GM19438 (cell line): Measurements from ENCODE around the gene TBC1D2B.
A peak's percentile ranks its signal among the peaks of the same experiment; 100 is the strongest.

Experiments used
- ATAC-seq: cut with Tn5 transposase; IDR thresholded peaks from one replicate; pipeline ENCODE4 v1.9.1; 2021; ENCODE audit warnings: low read depth; ENCODE audit not compliant: unreplicated experiment

The TBC1D2B gene

DNA sequence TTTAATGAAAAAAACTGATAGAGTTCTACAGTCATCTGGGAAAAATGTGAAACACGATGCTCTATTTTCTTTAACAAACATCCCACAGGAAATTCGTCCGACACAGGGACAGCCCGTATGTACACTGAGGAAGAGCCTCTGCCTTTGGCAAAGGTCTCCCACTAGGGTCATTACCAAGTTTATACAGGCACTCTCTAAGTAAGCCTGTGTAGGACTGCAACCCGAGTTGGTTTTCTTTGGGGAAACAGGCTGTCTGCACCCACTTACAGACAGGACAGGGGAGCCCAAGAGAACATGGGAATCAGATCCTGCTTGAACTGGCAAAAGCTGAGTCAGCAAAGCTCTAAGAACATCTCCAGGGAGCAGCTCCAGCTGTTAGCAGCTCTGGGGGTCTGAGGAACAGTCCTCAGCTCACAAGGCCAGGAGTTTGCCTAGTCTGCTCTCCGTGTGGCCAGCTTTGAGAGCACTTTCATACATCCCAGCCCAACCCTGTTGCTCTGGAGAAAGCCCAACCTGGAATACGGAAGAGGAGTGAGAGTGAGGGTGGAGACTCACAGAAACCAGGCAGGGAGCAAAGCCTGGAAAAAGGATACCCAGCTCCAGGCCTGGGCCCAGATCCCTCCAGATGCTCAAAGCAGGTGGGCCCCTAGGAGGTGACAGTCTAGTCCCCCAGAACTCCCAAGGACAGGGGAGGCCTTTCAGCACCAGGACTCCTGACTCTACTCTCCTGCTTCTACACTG lies 1.9 kb downstream of the TBC1D2B start:
- ATAC-seq = no peak

DNA sequence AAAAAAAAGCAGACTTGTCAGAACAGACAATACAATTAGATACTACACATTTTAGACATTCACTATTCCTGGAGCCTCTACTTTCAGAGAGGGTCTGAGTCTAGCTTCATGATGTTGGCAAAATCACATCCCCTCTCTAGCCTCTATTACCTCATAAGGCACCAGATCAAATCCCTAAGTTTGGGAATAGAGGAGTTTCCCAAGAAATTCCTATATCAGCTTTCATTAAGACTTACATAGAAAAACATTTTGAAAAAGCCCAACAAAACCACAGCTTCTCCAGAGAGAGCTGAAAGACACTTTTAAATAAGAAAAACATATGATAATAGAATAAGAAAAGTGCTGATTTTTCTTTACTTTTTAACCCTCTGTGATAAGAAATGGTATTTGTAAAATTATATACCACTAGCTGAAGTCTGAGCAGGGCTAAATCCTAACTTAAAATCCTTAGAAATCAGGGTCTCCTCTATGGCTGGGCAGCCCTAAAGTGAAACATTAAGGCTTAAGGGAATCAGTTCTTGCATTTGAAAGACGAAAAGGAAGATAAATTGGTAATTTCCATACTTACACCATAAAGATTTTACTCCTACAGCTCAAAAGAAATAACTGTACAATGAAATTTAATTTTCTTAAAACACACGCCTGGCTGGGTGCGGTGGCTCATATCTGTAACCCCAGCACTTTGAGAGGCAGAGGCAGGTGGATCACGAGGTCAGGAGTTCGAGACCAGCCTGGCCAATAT lies 4.3 kb downstream of the TBC1D2B start:
- ATAC-seq = no peak

DNA sequence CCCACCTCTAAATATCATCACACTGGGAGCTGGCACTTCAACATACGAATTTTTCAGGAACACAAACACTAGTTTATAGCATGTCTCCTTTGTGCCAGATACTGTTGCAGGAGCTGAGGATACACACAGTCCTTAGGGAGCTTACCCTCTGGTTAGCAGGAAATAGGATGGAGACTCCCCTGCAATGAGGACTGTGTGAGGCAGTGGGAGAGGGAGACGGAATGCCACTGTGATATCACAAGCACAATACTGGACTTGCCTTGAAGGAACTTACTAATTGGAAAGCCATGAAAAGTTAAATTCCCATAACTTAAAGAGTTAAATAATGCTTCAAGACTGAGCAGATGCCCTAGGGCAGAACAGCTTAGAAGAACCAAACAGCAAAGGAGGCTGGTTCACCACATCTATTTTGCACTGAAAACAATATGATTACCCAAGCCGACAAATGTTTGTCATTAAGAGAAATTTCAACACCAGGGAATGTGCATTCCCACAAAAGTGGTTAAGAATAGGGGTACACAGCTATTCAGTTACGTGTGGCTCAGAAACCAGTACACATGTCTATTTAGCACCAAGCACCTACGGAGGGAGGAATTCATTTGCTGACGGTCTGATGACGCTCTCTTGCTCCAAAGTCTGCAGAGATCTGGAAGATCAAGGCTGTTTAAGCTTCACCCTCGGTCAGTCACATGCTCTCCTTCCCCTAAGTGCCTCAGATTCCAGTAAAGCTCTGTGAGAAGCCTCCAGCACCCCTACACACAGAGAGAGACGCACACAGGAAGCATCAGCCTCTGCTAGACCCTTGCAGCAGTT lies 5.2 kb downstream of the TBC1D2B start:
- no peak for ATAC-seq

DNA sequence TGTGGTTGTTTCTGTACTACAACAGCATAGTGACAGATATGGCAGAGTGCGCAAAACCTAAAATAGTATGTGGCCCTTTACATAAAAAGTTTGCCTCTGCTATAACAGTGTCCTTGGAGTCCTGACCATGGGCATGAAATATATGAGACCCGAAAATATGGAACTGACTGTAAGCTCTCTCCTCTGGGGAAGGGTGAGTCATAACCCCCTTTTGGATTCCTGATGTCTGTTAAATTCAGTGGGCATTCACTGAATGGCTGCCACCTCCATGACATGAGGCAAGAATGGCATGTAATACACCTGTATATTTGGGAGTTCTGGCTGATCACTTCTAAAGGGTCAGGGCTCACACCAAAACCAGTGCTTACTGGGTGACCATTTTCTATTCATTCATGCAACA lies 6.1 kb downstream of the TBC1D2B start:
- no peak for ATAC-seq

DNA sequence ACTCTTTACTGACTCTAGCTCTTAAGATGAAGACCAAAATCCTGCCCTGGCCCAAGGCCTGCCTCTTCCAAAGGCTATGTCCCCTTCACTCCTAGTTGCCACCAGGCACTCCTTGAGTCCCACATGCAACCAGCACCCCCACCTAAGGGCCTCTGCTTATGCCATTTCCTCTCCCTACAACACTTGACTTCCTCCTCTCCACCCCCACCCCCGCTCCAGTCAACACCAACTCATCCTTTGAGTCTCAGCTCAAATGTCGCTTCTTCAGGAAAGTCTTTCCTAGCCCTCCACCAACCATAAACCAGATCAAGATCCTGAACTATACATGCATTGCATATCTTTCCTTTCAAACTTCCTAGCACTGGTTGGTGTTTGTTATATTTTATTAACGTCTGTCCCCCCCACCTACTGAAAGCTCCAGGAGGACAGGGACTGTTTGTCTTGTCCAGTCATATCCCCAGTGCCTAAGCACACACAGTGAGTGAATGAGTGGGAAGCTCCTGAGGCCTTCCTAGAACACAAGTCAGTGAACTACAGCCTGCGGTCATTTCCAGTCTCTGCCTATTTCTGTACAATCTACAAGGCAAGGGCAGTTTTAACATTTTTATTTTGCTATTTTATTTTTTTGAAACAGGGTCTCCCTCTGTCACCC lies 7.3 kb downstream of the TBC1D2B start:
- ATAC-seq = no peak

DNA sequence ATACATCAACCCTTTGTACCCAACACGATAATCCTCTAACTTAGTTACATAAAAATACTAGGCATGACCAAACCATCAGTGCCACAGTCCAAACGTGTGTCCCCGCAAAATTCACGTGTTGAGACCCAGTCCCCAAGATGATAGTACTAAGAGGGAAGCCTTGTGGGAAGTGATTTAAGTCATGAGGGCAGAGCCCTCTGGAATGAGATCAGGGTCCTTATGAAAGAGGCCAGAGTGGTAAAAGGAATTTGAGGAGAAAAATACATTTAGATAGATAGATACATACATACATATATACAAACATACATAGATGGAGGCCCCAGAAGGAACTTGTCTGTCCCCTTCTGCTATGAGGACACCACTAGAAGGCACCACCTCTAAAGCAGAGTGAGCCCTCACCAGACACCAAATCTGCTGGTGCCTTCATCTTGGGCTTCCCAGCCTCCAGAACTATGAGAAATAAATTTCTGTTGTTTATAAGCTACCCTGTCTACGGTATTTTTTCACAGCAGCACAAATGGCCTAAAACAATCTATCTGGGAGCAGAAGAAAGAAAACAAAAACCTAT lies 8.0 kb downstream of the TBC1D2B start:
- no peak for ATAC-seq

DNA sequence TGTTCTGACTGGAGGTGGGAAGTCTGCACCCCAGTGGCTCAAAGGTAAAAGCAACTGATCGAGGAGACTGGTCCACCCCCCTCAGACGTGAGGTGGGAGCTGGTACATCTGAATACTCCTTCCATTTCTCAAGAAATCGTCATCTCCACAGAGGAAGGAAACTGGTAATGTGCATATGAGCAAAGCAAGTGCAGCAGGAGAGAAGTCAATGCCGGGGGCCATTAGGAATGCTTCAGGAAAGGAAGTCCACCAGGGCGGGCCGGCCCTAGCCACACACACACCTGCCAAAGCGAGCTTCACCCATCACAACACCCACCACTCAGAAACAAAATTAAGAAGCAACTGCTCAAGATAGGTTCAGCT lies 8.5 kb downstream of the TBC1D2B start:
- peak; percentile 14 for ATAC-seq

DNA sequence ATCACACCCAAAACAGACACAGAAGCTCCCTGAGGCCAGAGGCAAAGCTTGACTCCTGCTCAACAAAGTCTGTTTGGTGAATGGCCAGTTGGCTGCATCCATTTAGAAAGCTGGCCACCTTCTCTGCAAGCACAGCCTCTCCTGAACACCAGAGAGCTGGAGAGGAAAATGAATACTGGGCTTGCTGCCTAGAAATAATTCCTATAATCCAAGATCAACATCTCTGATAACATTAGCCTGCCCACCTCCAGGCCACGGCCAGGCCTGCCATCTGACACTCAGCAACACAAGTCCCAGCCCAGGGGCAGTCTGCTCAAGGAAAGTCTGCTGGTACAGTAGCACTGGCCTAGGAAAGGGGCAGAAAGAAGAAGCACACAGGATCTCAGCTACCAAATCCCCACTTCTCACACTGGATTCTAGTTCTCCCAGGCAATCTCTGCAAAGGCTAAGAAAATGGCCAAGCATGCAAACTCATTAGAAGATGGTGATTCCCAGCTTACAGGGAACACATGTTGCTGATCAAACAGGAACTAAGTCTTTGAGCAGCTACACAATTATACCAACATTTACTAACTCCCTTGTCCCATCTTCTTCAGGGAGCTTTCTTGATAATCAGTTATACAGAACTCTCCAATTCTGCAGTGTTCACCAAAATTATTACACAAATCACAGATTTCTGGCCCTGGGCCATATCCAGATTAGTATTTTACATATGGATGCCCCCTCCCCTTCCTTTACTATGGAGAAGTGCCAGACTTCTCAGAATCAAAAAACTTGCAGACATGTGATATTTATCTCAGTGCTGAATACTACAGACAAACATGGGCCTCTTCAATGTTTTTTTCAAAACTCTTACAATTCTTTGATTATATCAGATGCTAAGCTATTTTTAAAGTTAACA lies 9.9 kb downstream of the TBC1D2B start:
- ATAC-seq = no peak

DNA sequence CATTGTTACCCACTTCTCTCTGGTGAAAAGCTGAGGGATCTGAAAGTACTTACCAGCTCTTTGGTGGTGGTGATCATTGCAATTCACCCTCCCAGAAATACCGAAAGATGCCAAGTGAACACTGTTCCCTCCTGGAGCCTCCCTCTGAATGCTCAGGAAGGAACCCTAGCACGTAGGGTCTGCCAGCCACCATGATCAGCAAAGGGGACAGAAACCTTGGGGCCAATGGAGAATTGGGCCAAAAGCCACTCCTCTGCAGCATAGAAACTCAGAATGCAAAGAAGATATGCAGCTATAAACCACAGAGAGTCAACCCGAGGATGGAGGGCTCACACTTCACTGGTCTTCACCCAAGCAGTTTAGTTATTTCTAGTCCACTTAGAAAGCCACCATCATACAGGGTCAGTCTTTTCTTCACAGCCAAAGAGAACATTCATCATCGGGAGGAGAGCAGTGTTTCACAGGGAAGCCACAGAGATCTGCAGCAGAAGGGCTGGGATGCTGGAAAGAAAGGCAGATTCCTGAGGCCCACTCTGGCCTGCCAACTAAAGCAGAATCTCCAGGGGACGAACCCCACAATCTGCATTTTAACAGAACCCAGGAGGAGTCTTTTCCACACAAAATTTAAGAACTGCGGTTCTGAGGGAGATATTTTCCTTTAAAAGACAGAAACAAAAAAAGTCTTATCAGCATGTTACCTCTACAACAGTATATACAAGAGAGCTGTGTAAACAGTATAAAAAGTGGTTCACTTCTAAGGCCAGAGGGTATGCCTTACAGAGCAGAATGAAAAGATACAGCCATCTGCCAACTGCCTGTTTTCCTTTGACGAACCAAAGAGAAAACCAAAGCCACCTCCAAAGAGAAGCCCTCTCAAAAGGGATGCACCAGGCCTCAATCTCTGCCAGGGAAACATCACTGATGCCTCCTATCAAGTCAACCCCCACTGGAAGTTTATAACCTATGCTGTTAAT lies 11.3 kb downstream of the TBC1D2B start:
- peak; percentile 50 for ATAC-seq

DNA sequence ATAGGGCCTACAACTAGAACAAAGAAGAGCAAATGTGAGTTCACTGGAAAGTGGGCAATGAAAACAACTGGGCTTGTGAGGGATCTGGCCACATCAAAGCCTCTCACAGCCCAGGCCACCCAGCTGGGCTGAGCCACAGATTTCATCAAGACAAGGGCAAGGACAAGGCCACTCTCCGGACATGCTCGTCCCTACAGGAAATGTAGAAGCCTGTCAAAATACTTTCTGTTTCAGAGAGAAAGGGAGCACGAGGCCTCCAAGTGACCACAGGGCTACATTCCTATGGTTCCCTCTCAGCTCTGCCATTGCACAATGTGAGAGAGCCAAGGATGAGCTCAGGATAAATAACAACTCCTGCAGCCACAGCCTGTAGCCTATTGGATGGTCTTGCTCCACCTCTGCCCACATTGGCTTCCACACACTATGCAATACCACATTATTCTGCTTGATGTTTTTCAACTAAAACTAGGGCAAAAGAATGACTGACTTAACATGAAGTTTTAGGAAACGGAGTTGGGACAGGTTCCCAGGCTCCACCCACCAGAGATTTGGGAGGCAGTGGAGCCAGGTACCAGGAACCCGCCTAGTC lies 12.1 kb downstream of the TBC1D2B start:
- ATAC-seq = no peak

DNA sequence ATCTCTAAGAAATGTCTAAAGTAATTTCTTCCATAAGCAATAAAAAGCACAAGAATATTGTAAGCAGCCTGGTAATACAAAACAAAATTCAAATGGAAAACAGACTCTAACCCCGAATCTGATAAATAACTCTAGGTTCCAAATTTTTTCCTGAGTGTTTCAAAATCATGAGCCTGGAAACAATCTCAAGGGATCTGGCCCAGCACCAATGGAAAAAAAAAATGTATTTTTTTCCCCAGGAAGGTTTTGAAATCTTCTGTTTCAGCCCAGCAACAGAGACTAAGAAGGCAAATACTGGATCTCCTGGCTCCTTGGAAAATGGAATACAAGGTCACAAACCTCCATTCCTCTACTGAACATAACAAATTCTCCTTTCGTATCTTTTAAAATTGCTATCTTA lies 13.0 kb downstream of the TBC1D2B start:
- no peak for ATAC-seq

DNA sequence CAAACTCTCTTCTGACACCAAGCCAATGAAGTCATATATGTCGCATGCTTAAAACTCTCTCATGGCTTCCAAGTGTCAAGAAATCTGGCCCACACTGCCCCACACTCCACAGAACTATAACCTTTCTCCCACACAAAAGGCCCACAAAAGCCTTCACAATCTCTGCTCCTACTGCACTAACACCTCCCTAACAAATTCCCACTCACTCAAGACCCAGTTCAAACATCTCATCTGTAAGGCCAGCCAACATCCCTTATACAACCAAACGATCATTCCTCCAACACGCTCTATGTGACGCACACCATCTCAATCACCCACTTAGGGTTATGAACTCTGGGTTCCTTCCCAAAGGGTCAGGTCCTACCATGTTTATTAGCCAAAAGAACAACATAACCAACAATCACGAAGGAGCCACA lies 13.5 kb downstream of the TBC1D2B start:
- no peak for ATAC-seq

DNA sequence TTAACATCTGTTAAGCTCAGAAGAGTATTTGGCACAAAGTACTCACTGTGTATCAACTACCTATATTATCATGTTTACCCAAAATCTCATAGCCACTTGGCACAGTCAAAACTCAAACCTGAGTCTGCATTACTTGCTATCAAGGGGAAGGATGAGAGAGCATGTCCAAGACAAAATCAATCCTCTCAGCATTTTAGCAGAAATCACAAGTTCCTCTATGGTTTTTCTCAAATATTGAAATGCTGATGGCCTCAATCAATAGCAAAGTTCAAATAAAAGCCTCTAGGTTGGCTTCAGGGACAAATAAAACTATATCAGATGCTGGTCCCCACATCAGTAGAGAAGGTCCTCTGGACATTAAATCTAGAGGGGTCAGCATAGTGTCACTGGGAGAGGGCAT lies 14.3 kb downstream of the TBC1D2B start:
- no peak for ATAC-seq

DNA sequence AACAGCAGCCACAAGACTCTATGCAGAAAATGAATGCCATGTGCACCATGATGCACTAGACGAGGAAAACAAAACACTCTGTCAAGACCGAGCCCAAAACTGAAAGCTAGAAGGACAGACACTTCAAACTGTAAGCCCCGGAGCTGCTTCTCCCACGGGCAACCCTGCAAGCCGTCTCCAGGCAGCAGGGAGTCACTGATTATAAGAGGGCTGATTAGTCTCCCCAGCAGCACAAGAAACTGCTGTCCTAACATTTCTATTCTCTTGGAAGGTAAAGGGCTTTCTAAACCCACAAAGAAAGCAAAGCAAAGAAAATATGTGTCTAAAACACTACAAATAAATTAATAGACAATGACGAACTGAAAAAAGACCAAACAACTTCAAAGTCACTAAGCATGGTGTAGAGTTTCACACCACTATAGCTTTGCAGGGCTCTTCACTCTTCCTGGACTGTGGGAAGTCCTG lies 15.5 kb downstream of the TBC1D2B start:
- no peak for ATAC-seq

DNA sequence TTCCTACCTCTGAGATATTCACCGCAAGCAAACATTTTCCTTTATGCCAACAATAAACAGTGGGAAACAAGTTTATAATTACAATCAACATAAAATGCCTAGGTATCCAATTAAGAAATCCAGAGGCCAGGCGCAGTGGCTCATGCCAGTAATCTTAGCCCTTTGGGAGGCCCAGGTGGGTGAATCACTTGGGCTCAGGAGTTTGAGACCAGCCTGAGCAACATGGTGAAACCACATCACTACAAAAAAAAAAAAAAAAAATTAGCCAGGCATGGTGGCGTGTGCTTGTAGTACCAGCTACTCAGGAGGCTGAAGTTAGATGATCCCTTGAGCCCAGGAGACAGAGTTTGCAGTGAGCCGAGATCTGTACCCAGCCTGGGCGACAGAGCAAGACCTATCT lies 17.3 kb downstream of the TBC1D2B start:
- ATAC-seq = no peak

DNA sequence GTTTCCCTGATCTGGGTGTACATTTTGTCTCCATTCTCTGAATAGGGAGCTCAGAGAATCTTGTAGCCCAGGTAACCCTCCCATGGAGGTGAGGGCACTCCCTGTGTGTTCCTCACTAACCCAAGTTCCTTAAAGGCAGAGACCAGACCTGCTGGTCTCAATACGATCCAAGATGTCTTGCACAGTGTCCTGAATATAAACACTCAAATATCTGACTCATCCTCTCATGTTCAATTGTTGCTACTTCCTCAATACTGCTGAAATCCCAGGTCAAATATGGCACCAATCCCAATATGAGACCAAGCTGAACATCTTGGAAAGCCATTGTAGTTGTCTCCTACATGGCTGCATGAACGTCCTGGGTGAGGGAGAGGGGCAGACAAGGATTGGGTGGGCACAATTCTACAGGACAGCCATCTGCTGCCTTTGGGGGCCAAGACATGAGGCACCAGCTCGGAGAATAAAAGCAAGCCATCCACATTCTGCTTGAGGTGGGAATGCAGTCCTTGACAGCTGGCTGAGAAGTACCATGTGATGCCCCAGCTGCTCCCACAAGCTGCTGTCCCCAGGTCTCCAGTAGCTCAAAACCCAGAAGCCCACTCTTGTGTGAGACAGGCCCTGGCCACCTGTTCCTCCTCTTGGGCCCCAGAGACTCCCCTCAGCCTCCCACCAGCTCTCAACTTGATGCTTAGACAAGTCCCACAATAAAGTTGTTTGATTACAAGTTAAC lies 18.2 kb downstream of the TBC1D2B start:
- no peak for ATAC-seq

DNA sequence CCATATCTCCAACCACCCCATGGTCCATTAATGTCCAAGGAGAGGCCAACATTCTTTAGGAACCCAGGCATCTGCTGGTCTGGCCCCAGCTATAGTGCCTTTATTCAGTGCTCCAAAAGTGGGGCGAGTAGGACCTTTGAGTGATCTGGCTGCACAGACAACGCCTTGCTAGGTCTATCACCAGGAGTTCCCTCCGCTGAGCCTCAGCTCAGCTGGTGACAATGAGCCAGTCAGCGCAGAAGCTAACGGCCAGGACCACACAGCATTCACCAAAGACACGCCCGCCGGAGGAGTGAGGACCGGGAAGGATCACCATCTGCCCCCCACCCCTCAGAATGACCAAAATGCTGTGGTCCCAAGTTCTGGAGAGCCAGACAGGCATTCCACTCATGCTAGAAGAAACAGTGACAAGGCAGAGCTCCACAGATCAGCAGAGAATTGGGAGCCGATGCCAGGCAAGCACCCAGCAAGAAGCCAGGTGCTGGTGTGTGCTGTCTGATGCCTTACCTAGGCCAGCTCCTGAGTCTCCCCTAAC lies 19.0 kb downstream of the TBC1D2B start:
- no peak for ATAC-seq
